ENCODE data around the gene NHLRC2. TPM values are rescaled to one million over a fixed set of nuclear protein-coding genes. Genes with fewer than 3 reads are reported as not detected.

NHLRC2 gene
- total and polyA plus RNA-seq, 5 donors from 2014 or later = 3.9 to 13.0 (median 7.2) TPM

DNA sequence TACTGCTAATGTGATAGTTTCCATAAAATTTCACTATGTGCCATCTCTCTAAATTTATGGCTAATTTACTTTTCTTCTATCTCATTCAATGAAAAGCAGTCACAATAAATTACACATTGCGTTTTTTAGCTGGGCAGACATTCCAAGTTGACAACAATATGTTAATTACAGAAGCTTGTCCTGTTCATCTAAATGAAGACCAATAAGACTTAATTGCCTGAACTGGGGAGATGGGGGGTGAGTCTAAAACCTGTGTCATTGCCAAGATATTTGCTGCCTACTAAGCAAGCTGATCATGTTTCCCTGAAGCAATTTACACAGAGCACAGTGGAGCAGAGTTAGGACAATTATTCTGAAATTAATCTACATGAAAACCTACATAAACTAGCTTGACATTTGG is 99.9 kb downstream of the NHLRC2 start:
- Histone ChIP-seq H3K4me1 (ENCODE audit: control insufficient read depth, insufficient read depth, low read length, poor library complexity, severe bottlenecking) (peaks cover 3% of the 10 kb centered on the region), H3K36me3 (ENCODE audit: control insufficient read depth, insufficient read depth, low read length) (no peaks in the 10 kb centered on the region), H3K9me3 (ENCODE audit: control insufficient read depth in 2 of 2, low read length in 2 of 2) (no peaks in the 10 kb centered on the region), H3K27me3 (ENCODE audit: control insufficient read depth, insufficient read depth, low read length) (no peaks in the 10 kb centered on the region), H3K4me3 (ENCODE audit: low read depth, low read length) (no peak overlapping the region), H3K27ac (ENCODE audit: insufficient read depth, low read length, poor library complexity, severe bottlenecking) (no peak overlapping the region)
- Mint-ChIP-seq H3K36me3 (peaks cover 5% of the 10 kb centered on the region), H3K4me3 (no peak overlapping the region), H3K9me3 (peaks cover 0 to 3% (median 0%) of the 10 kb centered on the region in 7 donors), H3K27me3 (peaks cover 5% of the 10 kb centered on the region), H3K27ac (no peak overlapping the region), H3K4me1 (peaks cover 4 to 18% (median 14%) of the 10 kb centered on the region in 4 donors)
- no peak for DNase-seq
- no peak for ATAC-seq (ENCODE audit: low read depth in 2 of 2)

DNA sequence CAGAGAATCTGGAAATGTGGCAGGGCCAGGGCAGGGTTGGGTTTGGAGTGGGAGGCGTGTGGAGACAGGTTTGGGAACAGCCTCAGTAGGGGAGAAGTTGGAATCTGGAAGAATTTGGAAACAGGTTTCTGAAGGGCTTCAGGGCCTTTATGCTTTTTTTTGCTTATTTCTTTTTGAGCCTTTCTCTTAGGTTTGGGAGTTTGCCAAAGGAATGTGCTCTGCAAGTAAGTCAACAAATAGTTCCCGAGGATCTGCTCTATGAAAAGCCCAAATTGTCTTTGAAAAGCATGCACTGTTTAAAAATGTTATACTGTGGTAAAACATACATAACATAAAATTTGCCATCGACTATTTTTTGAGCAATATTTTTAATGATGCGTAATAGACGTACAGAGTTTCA is 102.6 kb downstream of the NHLRC2 start:
- Histone ChIP-seq H3K36me3 (ENCODE audit: control insufficient read depth, insufficient read depth, low read length) (no peaks in the 10 kb centered on the region), H3K27me3 (ENCODE audit: control insufficient read depth, insufficient read depth, low read length) (no peaks in the 10 kb centered on the region), H3K4me3 (ENCODE audit: low read depth, low read length) (no peak overlapping the region), H3K4me1 (ENCODE audit: control insufficient read depth, insufficient read depth, low read length, poor library complexity, severe bottlenecking) (peaks cover 26% of the 10 kb centered on the region), H3K27ac (ENCODE audit: insufficient read depth, low read length, poor library complexity, severe bottlenecking) (no peak overlapping the region), H3K9me3 (ENCODE audit: control insufficient read depth in 2 of 2, low read length in 2 of 2) (peaks cover 0 to 1% of the 10 kb centered on the region in 2 experiments)
- H3K4me1 Mint-ChIP-seq = peaks cover 17 to 40% (median 37%) of the 10 kb centered on the region in 4 donors
- H3K9me3 Mint-ChIP-seq = peaks cover 0 to 7% (median 0%) of the 10 kb centered on the region in 7 donors
- no peaks in the 10 kb centered on the region for H3K36me3 Mint-ChIP-seq
- no peak overlapping the region for H3K27ac Mint-ChIP-seq
- H3K4me3 Mint-ChIP-seq = no peak overlapping the region
- ATAC-seq (ENCODE audit: low read depth in 2 of 2) = no peak
- H3K27me3 Mint-ChIP-seq = peaks cover 17% of the 10 kb centered on the region
- no peak for DNase-seq

DNA sequence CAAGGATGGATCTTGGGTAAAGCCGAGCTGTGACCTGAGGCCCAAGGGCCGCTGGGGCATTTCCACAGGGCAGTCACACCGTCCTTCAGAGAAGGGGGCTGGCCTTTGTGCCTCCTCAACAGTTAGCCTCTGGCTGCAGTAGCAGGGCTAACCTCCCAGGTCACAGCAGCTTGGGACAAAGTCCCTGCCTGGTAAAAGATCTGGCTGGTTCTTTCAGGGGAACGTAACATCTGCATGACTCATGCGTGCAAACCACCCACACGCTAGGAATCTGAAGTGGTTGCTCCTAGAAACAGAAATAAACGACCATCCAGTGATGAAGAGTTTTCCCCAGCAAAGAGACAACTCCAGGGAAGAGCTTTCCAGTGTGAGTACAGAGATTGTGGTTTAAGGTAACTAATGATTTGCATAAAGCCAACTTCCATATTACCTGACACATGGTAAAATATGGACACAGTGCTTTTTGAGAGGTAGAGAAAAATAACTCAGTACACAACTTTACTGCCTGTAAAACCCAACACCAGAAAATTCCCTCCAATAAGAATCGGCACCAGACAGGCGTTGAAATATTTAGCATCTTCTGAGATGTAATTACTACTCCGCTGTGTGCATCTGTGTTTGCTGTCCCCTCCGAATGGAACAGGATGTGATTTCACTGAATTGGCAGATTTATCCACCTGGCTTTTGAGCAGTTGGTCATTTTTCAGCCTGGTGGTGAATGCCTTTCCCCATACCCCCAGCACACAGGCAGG is 104.3 kb downstream of the NHLRC2 start:
- H3K4me1 Mint-ChIP-seq = peaks cover 17 to 50% (median 41%) of the 10 kb centered on the region in 4 donors
- Histone ChIP-seq H3K36me3 (ENCODE audit: control insufficient read depth, insufficient read depth, low read length) (no peaks in the 10 kb centered on the region), H3K27me3 (ENCODE audit: control insufficient read depth, insufficient read depth, low read length) (no peaks in the 10 kb centered on the region), H3K4me1 (ENCODE audit: control insufficient read depth, insufficient read depth, low read length, poor library complexity, severe bottlenecking) (peaks cover 29% of the 10 kb centered on the region), H3K27ac (ENCODE audit: insufficient read depth, low read length, poor library complexity, severe bottlenecking) (no peak overlapping the region), H3K4me3 (ENCODE audit: low read depth, low read length) (no peak overlapping the region), H3K9me3 (ENCODE audit: control insufficient read depth in 2 of 2, low read length in 2 of 2) (peaks cover 2 to 4% of the 10 kb centered on the region in 2 experiments)
- DNase-seq (no peak), ATAC-seq (ENCODE audit: low read depth in 2 of 2) (no peak)
- no peak overlapping the region for H3K4me3 Mint-ChIP-seq
- peaks cover 0 to 7% (median 0%) of the 10 kb centered on the region in 7 donors for H3K9me3 Mint-ChIP-seq
- peaks cover 12% of the 10 kb centered on the region for H3K27me3 Mint-ChIP-seq
- no peaks in the 10 kb centered on the region for H3K36me3 Mint-ChIP-seq
- peak overlapping the region in 1 of 3 donors; percentile 71 for H3K27ac Mint-ChIP-seq

DNA sequence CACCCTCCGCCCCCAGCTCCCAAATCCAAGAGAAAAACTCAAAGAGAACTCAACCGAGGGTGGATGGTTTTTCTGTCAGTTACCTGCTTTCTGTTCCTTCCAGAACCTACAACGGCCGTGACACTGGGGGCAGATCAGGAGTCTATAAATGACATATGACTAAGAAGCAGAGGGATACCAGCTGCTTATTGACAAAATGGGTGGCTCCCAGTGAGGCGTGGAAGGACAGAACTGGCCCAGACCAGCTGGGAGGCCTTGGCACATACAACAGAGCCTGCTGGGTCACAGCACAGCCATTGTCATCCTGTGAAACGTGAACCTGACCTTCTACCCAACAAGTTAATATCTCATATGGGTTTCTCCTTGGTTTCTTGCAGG is 104.9 kb downstream of the NHLRC2 start:
- H3K4me3 Mint-ChIP-seq = no peak overlapping the region

DNA sequence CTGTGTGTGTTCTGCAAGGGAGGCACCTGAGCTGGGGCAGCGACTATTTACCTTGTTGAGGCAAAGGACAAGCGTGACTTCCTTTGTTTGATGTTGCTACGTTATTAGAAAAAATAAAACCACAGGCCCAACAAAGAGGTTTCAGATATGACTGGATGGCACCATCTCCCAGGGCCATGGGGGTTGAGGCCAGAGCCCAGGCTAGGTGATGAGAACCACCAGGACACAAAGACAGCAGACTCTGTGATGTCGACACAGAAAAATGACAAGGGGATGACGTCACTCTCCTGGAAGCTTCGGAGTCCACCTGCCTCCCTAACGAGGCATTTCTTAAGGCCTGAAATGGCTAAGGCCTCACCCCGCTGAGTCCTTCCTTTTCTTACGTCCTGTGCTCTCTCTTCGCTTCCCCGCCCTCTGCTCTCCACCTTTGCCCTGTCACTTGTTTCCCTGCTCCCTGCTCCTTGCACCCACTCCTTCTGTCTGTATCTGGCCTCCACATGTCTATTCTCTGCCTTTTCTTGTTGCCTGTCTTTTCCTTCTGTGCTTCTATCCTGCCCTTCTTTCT is 106.2 kb downstream of the NHLRC2 start:
- peaks cover 2 to 4% of the 10 kb centered on the region in 2 experiments for H3K9me3 ChIP-seq (ENCODE audit: control insufficient read depth in 2 of 2, low read length in 2 of 2)
- no peaks in the 10 kb centered on the region for H3K36me3 ChIP-seq (ENCODE audit: control insufficient read depth, insufficient read depth, low read length)
- Mint-ChIP-seq H3K4me1 (peaks cover 17 to 50% (median 40%) of the 10 kb centered on the region in 4 donors), H3K36me3 (no peaks in the 10 kb centered on the region), H3K27me3 (peaks cover 11% of the 10 kb centered on the region), H3K27ac (peak overlapping the region; percentile 63 to 94 (median 86)), H3K9me3 (peaks cover 0 to 7% (median 0%) of the 10 kb centered on the region in 7 donors), H3K4me3 (peak overlapping the region; percentile 72 to 83 (median 76))
- DNase-seq (peak; percentile 32 to 76 (median 72)), ATAC-seq (ENCODE audit: low read depth in 2 of 2) (peak; percentile 32 to 37)
- H3K27ac ChIP-seq (ENCODE audit: insufficient read depth, low read length, poor library complexity, severe bottlenecking) = peak overlapping the region; percentile 71
- no peaks in the 10 kb centered on the region for H3K27me3 ChIP-seq (ENCODE audit: control insufficient read depth, insufficient read depth, low read length)
- peaks cover 29% of the 10 kb centered on the region for H3K4me1 ChIP-seq (ENCODE audit: control insufficient read depth, insufficient read depth, low read length, poor library complexity, severe bottlenecking)
- peak overlapping the region; percentile 72 for H3K4me3 ChIP-seq (ENCODE audit: low read depth, low read length)

More for the DNA sequence above, 104.9 kb downstream of the NHLRC2 start:
- H3K27ac ChIP-seq (ENCODE audit: insufficient read depth, low read length, poor library complexity, severe bottlenecking) = no peak overlapping the region
- Mint-ChIP-seq H3K36me3 (no peaks in the 10 kb centered on the region), H3K9me3 (peaks cover 0 to 7% (median 0%) of the 10 kb centered on the region in 7 donors), H3K27me3 (peaks cover 11% of the 10 kb centered on the region), H3K4me1 (peaks cover 17 to 50% (median 41%) of the 10 kb centered on the region in 4 donors), H3K27ac (peak overlapping the region in 1 of 3 donors; percentile 9)
- ATAC-seq (ENCODE audit: low read depth in 2 of 2) (no peak), DNase-seq (no peak)
- H3K27me3 ChIP-seq (ENCODE audit: control insufficient read depth, insufficient read depth, low read length) = no peaks in the 10 kb centered on the region
- H3K9me3 ChIP-seq (ENCODE audit: control insufficient read depth in 2 of 2, low read length in 2 of 2) = peaks cover 2 to 4% of the 10 kb centered on the region in 2 experiments
- no peaks in the 10 kb centered on the region for H3K36me3 ChIP-seq (ENCODE audit: control insufficient read depth, insufficient read depth, low read length)
- H3K4me1 ChIP-seq (ENCODE audit: control insufficient read depth, insufficient read depth, low read length, poor library complexity, severe bottlenecking) = peaks cover 29% of the 10 kb centered on the region
- no peak overlapping the region for H3K4me3 ChIP-seq (ENCODE audit: low read depth, low read length)

DNA sequence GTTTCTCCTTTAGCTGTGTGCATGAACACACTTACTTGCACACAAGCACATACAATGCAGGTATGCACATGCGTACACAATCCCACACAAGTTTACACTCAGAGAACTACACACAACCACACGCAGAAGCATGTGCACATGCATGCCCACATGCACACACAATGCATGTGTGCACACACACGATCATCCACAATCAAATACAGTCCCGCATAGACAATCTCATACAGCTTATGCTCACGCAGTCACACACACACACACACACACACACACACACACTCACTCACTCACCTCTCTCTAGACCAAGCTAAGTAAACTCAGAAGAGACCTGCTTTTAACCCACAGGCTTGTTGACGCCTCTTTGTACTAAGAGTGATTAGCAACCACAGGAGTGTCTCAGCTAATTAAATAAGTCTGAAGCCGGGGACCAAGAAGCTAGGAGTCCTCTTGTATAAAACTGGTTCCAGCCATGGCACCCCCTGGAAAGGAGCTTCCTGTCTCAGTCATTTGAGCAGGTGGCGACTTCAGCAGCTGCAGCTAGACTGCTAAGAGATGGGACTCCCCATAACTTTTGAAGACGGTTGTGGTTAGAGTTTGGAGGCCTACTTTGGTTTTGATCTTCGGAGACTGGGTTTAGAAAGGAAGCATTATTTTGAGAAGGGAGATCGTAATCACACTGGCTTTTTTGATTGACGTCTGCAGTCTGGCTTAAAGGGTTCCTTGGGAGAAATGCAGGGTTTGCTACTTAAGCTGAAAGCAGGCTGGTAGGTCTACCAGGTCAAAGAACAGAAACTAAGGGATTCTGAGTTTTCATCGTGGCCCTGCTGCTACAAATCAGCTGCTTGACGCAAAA is 106.9 kb downstream of the NHLRC2 start:
- DNase-seq = peak; percentile 62 to 93 (median 88)
- Histone ChIP-seq H3K4me3 (ENCODE audit: low read depth, low read length) (peak overlapping the region; percentile 72), H3K9me3 (ENCODE audit: control insufficient read depth in 2 of 2, low read length in 2 of 2) (peaks cover 2 to 4% of the 10 kb centered on the region in 2 experiments), H3K27me3 (ENCODE audit: control insufficient read depth, insufficient read depth, low read length) (no peaks in the 10 kb centered on the region), H3K27ac (ENCODE audit: insufficient read depth, low read length, poor library complexity, severe bottlenecking) (peak overlapping the region; percentile 71), H3K4me1 (ENCODE audit: control insufficient read depth, insufficient read depth, low read length, poor library complexity, severe bottlenecking) (peaks cover 29% of the 10 kb centered on the region), H3K36me3 (ENCODE audit: control insufficient read depth, insufficient read depth, low read length) (no peaks in the 10 kb centered on the region)
- H3K27me3 Mint-ChIP-seq = peaks cover 11% of the 10 kb centered on the region
- H3K9me3 Mint-ChIP-seq = peaks cover 0 to 7% (median 0%) of the 10 kb centered on the region in 7 donors
- peak overlapping the region; percentile 72 to 83 (median 76) for H3K4me3 Mint-ChIP-seq
- peak; percentile 87 to 89 for ATAC-seq (ENCODE audit: low read depth in 2 of 2)
- peak overlapping the region; percentile 63 to 94 (median 86) for H3K27ac Mint-ChIP-seq
- no peaks in the 10 kb centered on the region for H3K36me3 Mint-ChIP-seq
- H3K4me1 Mint-ChIP-seq = peaks cover 17 to 50% (median 40%) of the 10 kb centered on the region in 4 donors

DNA sequence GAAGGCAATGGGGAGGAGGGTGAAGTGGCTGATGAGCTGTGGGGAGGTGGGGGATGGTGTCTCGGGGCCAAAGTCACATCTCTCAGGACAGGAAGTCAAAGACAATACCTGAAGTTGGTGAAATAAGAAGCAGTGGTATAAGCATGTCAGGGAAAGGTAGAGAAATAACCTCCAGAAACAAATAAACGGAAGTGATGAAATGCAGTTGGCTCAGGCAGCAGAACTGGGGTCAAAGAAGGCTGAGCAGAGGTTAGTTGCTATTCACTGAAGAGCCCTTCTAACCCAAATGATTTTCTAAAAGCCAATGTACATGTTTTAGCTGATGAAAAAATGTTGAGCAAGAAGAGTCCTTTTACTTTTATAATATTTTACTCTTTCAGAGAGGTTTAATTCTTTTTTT is 110.6 kb downstream of the NHLRC2 start:
- Mint-ChIP-seq H3K9me3 (peaks cover 0 to 9% (median 0%) of the 10 kb centered on the region in 7 donors), H3K4me1 (peaks cover 17 to 33% (median 26%) of the 10 kb centered on the region in 4 donors), H3K27ac (no peak overlapping the region), H3K36me3 (no peaks in the 10 kb centered on the region), H3K4me3 (no peak overlapping the region), H3K27me3 (peaks cover 11% of the 10 kb centered on the region)
- no peak overlapping the region for H3K4me3 ChIP-seq (ENCODE audit: low read depth, low read length)
- DNase-seq (no peak), ATAC-seq (ENCODE audit: low read depth in 2 of 2) (no peak)
- H3K27ac ChIP-seq (ENCODE audit: insufficient read depth, low read length, poor library complexity, severe bottlenecking) = no peak overlapping the region
- H3K27me3 ChIP-seq (ENCODE audit: control insufficient read depth, insufficient read depth, low read length) = no peaks in the 10 kb centered on the region
- peaks cover 19% of the 10 kb centered on the region for H3K4me1 ChIP-seq (ENCODE audit: control insufficient read depth, insufficient read depth, low read length, poor library complexity, severe bottlenecking)
- no peaks in the 10 kb centered on the region for H3K36me3 ChIP-seq (ENCODE audit: control insufficient read depth, insufficient read depth, low read length)
- H3K9me3 ChIP-seq (ENCODE audit: control insufficient read depth in 2 of 2, low read length in 2 of 2) = peaks cover 2 to 4% of the 10 kb centered on the region in 2 experiments

Measured in CD4-positive, CD25-positive, alpha-beta regulatory T cell (primary cell).